Nephron progenitor cell (in vitro differentiated cells): ENCODE data around the gene BPIFB2.
A peak's percentile ranks its signal among the peaks of the same experiment; 100 is the strongest.

Experiments
- DNase-seq: peaks from one replicate; pipeline ENCODE4 v3.0.0; 2021
- H3K27ac Mint-ChIP-seq: 2 replicates; pipeline ENCODE4 v1.8.0; 2021; ENCODE audit warnings: mild to moderate bottlenecking, moderate library complexity, mixed read lengths
- H3K27me3 Mint-ChIP-seq: 2 replicates; pipeline ENCODE4 v1.8.0; 2021; ENCODE audit warnings: mild to moderate bottlenecking, low read depth, mixed read lengths; ENCODE audit not compliant: poor library complexity
- H3K36me3 Mint-ChIP-seq: 2 replicates; pipeline ENCODE4 v1.8.0; 2021; ENCODE audit warnings: low read depth, mixed read lengths
- H3K4me1 Mint-ChIP-seq: 2 replicates; pipeline ENCODE4 v1.8.0; 2021; ENCODE audit warnings: mixed read lengths
- H3K4me3 Mint-ChIP-seq: 2 replicates; pipeline ENCODE4 v1.8.0; 2021; ENCODE audit warnings: mild to moderate bottlenecking, moderate library complexity, mixed read lengths
- H3K9me3 Mint-ChIP-seq: 2 replicates; pipeline ENCODE4 v1.8.0; 2021; ENCODE audit warnings: mild to moderate bottlenecking, moderate library complexity, mixed read lengths
- TF ChIP-seq, protein P1 (sequence below): fragments of 200-600 bp; sonication (generic); IDR thresholded peaks from 2 replicates; pipeline ENCODE4 v1.5.0; 2021; ENCODE audit warnings: antibody characterized with exemption

The BPIFB2 gene

DNA sequence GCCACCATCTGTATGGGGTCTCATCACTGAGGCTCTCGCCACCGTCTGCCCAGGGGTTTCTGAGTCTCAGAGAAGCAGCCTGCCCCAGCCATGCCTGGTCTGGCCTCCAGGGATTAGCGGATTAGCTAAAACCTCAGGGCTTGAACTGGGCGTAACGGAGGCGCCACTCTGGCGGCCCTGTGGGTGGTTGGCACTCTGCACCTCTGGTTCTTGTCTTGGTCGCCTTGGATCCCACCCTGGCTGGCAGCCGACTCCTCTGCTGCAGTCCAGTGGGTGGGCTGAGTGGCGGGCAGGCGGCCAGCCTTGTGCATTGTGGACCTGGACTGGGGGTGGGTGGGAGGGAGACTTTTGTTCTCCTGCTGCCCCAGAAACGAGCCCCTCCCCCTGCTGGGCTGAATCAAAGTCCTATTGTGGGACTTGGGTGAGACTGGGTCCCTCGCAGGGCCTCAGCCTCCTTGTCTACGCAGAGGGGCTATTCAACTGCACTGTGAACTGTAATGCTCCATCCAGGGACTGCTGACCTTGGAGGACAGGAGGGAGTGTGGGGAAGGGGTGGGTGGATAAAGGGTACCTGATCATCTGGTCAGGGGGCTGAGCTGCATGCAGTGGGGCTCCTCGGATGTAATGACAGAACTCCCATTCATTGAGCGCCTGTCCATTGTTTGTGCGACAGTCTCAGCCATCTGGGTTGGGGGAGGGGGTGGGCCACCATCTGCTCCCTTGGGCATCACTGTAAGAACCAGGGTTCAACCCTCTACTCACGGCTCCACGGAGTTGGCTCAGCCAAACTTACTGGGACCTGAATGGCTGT is 27.2 kb upstream of the BPIFB2 start:
- Mint-ChIP-seq H3K4me3 (no peak overlapping the region), H3K9me3 (peaks cover 8% of the 10 kb centered on the region), H3K36me3 (no peaks in the 10 kb centered on the region), H3K27me3 (peaks cover 4% of the 10 kb centered on the region), H3K27ac (no peak overlapping the region), H3K4me1 (peaks cover 14% of the 10 kb centered on the region)
- TF ChIP-seq, protein P1, sequence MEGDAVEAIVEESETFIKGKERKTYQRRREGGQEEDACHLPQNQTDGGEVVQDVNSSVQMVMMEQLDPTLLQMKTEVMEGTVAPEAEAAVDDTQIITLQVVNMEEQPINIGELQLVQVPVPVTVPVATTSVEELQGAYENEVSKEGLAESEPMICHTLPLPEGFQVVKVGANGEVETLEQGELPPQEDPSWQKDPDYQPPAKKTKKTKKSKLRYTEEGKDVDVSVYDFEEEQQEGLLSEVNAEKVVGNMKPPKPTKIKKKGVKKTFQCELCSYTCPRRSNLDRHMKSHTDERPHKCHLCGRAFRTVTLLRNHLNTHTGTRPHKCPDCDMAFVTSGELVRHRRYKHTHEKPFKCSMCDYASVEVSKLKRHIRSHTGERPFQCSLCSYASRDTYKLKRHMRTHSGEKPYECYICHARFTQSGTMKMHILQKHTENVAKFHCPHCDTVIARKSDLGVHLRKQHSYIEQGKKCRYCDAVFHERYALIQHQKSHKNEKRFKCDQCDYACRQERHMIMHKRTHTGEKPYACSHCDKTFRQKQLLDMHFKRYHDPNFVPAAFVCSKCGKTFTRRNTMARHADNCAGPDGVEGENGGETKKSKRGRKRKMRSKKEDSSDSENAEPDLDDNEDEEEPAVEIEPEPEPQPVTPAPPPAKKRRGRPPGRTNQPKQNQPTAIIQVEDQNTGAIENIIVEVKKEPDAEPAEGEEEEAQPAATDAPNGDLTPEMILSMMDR, result no peak
- no peak for DNase-seq

DNA sequence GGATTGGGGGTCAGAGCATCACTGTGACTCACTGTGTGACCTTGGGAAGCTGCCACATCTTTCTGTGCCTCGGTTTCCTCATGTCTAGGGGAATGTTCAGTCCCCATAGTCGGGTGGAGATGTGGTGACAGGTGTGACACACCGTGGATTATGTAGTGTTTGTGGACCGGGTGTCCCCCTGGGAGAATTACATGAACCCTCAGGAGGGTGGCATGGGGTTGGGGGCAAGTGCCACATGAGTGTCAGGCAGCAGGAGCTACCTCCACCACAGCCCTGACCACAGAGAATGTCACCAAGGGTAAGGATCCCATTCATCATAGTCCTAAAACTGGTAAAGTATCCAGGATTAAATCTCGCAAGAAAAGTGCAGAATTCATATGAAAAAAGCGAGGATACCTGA is 26.5 kb upstream of the BPIFB2 start:
- no peak overlapping the region for H3K27ac Mint-ChIP-seq
- peaks cover 8% of the 10 kb centered on the region for H3K9me3 Mint-ChIP-seq
- TF ChIP-seq, protein P1, result no peak
- peaks cover 14% of the 10 kb centered on the region for H3K4me1 Mint-ChIP-seq
- DNase-seq, result no peak
- H3K27me3 Mint-ChIP-seq, result no peaks in the 10 kb centered on the region
- no peaks in the 10 kb centered on the region for H3K36me3 Mint-ChIP-seq
- no peak overlapping the region for H3K4me3 Mint-ChIP-seq

DNA sequence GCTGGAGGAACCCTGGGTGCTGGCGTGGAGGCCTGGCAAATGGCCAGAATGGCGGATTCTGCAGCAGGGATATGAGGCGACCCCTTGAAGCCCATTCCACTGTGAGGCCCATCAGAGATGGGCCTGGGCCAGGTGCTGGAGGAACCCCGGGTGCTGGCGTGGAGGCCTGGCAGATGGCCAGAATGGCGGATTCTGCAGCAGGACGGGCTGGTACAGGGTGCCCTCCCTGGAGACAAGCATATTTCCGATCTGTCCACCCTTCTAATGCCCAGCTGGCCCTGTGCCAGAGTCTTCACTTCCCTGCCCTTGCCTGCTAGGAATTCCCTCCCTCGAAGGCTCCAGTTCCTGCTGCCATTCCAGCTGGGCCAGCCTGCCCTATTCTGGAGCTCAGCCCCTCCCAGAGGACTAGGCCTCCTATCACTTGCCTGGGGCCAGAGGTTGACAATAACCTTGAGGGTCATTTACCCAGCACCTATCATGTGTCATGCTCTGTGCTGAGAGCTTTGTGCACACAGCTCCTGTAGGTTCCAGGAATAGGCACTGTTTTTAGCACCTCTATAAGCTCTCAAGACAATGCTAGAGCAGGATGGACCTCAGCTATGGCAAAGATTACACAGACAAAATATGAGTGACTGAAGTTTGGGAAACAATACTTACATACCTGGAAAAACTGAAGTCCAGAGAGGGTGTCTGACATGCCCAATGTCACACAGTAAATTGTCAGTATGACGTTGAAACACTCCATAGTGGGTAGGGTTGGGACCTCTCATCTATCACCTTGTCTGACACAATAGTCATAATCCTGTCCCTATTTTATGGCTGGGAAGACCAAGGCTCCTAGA is 24.7 kb upstream of the BPIFB2 start:
- no peak overlapping the region for H3K4me3 Mint-ChIP-seq
- H3K36me3 Mint-ChIP-seq, result no peaks in the 10 kb centered on the region
- TF ChIP-seq, protein P1, result no peak
- no peaks in the 10 kb centered on the region for H3K27me3 Mint-ChIP-seq
- no peaks in the 10 kb centered on the region for H3K9me3 Mint-ChIP-seq
- no peak for DNase-seq
- no peak overlapping the region for H3K27ac Mint-ChIP-seq
- peaks cover 14% of the 10 kb centered on the region for H3K4me1 Mint-ChIP-seq

DNA sequence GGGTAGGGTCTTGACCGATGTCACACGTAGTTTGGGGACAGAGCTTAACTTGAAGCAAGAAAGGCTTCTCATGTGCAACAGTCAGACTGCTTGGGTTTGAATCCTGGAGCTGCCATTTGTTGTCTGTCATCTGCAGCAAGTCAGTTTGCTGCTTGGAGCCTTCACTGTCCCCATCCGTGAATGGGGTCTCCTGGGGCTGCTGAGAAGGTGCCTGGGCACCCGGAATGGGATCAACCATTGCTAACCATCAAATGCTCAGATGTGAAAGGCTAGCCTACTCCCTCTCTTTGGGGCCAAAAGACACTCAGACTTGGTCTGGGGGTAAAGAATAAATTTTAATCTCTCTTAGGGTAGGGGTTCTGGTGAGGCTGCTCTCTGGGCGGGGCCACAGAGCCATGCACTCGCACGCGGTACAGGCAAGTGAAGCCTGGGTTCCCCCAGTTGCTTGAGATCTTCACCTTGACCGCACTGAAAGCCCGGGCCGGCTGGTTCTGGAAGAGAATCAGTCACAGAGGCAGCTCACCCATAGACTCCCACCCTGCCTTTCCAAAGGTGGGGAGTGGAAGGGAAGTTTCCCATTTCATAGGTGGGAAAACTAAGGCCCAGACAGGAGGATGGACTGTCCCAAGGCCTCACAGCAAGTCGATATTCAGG is 23.9 kb upstream of the BPIFB2 start:
- H3K4me3 Mint-ChIP-seq, result no peak overlapping the region
- TF ChIP-seq, protein P1, result no peak
- no peaks in the 10 kb centered on the region for H3K9me3 Mint-ChIP-seq
- no peaks in the 10 kb centered on the region for H3K36me3 Mint-ChIP-seq
- no peaks in the 10 kb centered on the region for H3K27me3 Mint-ChIP-seq
- DNase-seq, result no peak
- H3K4me1 Mint-ChIP-seq, result peaks cover 14% of the 10 kb centered on the region
- no peak overlapping the region for H3K27ac Mint-ChIP-seq

DNA sequence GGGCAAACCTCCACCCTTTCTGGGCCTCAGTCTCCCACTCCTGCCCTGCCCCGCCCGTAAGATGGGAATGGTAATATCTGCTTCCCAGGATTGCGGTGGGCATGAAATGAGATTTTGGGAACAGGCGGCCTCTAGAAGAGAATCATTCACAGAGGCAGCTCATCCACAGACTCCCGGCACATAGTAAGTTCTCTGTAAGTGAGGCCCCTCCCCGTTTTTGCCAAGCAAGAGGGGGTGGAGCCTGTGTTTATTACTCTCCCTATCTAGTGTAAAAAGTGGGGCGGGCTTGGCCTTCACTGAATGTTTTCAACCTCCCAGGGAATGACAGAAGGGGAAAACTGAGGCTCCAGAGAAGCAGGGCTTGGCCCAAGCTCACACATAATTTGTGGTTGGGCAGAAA is 23.3 kb upstream of the BPIFB2 start:
- Mint-ChIP-seq H3K9me3 (no peaks in the 10 kb centered on the region), H3K36me3 (no peaks in the 10 kb centered on the region), H3K27ac (no peak overlapping the region), H3K4me1 (peaks cover 14% of the 10 kb centered on the region), H3K4me3 (no peak overlapping the region), H3K27me3 (no peaks in the 10 kb centered on the region)
- TF ChIP-seq, protein P1, result no peak
- DNase-seq, result peak; percentile 28
